ENCODE results near the gene TLCD1.

The TLCD1 gene

GRCh38 chr17:28710861-28711722 is 14.9 kb downstream of the TLCD1 start:
- peak; percentile 23 for DNase-seq

- DNase-seq = no peak
These were observed 18.7 kb downstream of the TLCD1 start for GRCh38 chr17:28707339-28707720.

DNA sequence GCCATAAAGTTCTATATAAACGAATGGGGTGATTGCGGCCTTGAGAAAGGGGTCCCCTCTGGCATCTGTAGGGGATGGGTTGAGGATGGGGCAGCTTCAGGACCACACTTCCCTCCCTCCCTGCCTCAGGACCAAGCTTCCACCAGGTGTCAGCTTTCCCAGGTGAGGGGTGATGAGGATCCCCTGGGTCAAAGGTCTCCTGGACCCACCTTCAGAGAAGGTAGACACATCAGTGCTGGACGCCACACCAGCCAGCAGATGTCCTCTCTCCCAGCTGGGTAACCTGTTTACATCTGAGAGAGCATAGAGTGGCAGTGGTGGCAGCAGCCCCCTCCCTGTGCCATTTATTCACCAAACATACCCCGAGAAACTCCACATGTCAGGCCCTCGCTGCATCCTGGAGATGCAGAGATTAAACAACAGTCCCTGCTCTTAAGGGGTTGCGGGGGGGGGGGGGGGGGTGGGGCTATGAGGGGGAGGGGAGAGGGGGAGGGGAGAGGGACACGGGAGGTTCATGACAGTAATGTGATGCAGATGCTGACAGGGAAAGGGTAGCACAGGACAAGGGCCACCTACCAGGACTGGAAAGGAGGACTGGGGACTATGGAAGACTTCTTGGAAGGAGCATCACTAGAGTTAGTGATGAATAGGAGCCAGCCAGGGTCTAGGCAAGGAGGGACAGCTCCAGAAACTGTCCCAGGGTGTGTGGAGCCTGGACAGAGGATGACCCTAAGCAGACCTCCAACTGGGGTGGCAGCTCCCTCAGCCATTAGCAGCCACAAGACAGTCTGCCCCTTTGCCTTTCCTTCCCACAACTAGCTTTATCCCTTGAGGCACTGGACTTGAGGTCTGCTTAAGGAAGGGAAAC is 19.3 kb downstream of the TLCD1 start:
- DNase-seq = no peak

- no peak for DNase-seq
These were observed 20.2 kb downstream of the TLCD1 start for GRCh38 chr17:28705728-28706334.

GRCh38 chr17:28705074-28705659 is 20.9 kb downstream of the TLCD1 start:
- no peak for DNase-seq

DNA sequence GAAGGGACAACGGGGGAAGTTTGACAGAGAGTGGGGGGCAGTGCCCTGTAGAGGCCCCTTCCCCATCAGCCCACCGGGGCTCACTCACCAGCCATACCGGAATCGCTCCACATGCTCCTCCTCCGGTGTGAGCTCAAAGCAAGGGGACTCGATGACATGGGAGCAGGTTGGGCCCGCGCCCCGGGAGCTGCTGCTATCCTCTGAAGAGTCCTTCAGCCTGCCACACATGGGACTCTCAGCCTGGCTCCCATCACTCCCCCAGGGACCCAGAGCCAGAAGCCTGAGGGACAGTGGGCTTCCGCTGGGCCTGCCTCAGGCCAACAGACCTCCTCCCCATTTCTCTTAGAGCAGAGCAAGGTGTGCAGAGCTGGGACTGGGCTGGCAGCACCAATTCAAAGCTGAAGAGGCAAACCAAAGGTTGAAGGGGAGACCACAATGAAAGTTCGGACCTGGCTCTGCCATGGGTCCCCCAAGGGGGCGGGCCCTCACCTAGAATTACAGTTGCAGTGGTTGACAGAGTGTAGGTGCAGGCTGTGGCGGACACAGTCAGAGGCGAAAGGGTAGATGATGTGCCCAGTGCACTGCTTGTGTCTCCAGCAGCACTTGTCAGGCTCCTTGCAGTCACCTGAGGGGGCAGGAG is 21.7 kb downstream of the TLCD1 start:
- DNase-seq = no peak

- DNase-seq = no peak
These were observed 22.3 kb downstream of the TLCD1 start for GRCh38 chr17:28703552-28704218.

- DNase-seq = no peak
These were observed 23.3 kb downstream of the TLCD1 start for GRCh38 chr17:28702752-28703150.

DNA sequence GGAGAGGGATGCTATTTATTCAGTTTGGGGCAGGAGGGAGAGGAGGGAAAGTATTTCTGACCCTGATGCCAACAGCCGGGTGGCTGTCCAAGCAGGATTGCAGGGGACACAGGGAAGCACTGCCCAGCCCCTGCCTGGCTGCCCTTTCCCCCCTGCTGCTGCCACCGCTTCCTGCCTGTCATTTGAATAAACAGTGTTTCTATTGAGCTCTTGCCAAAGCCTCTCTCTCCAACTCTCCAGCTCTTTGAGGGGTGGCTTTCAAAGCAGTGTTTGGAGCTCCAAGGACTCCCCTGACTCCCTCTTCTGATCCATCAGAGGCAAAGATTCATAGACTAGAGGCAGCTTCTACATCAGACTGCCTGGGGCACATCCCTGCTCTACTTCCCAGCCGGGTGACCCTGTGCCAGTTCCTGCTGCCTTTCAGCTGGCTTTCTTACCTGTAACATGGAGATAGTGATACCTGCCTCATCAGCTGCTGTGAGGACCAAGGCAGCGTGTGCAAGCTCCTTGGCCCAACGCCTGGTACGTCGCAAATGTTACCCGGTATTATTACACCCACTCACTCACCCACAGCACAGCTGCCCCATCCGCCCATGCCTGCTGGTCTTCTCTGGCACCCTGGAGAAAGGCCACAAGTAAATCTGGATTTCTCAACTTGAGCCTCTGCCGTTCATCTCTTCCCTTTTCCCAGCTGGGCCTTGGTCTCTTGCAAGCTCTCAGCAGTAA is 23.8 kb downstream of the TLCD1 start:
- DNase-seq = no peak

GRCh38 chr17:28700830-28701492 is 25.1 kb downstream of the TLCD1 start:
- DNase-seq = no peak

- no peak for DNase-seq
These were observed 25.8 kb downstream of the TLCD1 start for GRCh38 chr17:28700278-28700677.

GRCh38 chr17:28698253-28698941 is 27.6 kb downstream of the TLCD1 start:
- no peak for DNase-seq

GRCh38 chr17:28693869-28694268 is 32.2 kb downstream of the TLCD1 start:
- no peak for DNase-seq

DNA sequence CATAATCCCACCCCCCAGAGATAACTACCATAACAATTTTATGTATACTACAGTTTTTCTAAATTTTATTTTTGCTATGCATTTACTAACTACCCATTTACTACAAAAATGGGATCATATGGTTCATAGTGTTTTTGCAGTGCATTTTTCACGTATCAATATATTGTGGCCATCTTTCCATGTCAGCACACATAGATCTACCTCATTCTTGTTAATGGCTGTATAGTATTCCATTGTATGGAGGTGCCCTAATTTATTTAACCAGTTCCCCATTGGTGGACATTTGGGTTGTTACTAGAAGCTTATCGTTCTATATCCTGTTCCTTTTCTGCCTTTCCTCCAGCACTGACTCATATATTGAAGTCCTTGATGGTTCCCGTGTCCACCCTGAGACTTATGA is 37.0 kb downstream of the TLCD1 start:
- DNase-seq = no peak

DNA sequence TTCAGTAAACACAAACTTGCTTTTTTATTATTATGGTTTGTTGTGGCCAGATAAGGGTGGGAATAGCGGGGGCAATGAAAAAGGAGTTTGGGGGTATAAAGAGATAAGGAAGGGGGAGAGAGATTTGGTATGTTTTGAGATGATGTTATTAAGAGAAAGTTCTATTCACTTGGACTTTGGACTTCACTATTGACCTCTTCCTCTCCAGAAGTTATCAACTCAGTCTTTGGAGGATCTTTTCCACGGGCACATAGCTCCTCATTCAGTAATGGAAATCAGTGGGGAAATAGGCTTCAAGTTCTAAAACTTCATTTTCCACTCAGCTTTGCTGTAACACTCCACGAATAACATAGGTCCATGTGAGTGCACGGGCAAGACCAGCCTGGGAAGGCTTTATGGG is 37.6 kb downstream of the TLCD1 start:
- DNase-seq = no peak

DNA sequence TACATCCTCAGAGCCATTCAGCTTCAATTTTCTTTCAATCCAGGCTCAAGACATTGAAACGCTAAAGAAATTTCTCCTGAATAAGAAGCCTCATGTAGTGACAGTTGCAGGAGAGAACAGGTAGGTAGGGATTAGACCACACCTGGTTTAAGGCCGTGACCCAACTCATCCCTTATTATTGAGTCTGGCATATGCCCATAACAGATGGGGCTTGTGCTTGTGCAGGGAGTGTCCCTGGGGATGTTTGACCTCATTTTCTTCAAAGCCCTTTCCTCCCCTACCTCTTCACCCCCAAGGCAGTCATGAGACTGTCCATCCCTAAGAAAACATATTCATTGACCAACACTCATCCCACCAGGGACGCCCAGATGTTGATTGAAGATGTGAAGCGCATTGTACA is 39.7 kb downstream of the TLCD1 start:
- DNase-seq = no peak

GRCh38 chr17:28685366-28685765 is 40.7 kb downstream of the TLCD1 start:
- no peak for DNase-seq

DNA sequence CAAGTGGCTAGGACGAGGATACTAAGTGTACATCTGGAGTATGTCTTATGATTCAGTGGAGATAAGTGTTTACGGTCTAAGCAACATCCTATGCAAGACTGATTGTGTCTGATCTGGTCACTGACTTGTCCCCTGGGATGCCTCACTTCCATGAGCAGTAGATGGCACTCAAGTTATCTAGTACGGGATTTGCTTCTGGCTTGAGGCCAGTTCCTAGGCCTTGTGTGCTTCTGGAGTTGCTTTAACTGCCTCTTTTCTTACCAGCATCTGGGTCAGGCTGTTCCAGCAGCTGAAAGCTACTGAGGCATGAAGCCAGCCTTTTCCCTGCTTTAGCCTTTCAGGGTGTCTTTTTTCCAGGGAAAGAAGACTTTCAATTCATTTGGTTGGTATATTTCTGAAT is 41.1 kb downstream of the TLCD1 start:
- peak; percentile 91 for DNase-seq

DNA sequence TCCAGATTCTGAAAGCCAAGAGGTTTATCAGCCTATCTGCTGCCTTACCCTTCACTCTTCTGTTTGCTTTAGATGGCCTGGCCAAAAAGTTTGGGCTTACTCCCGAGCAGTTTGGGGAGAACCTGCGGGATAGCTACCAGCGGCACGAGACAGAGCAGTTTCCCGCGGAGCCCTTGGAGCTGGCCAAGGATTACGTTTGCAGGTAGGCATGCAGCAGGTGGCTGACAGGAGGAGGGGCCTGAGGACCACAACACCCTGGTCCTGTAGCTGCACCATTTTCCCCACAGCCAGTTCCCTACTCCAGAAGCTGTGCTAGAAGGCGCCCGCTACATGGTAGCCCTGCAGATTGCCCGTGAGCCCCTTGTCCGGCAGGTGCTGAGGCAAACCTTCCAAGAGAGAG is 43.4 kb downstream of the TLCD1 start:
- no peak for DNase-seq

DNA sequence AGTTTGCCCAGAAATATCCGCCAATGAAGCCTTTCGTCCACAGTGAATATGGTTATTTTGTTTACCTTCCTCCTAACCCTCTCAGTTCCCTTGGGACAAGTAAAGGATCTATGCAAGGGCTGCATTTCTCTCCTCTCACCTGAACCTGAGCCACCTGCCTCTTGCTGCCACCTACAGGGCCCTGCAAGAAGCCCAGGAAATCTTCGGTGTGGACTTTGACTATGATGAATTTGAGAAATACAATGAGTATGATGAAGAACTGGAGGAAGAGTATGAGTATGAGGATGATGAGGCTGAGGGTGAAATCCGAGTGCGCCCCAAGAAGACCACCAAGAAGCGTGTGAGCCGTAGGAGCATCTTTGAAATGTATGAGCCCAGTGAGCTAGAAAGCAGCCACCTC is 50.1 kb downstream of the TLCD1 start:
- DNase-seq = no peak

Measured in NCI-H187 treated with DMSO at 0.1 percent for 48 hours (cell line).